Measurements from ENCODE around the gene TSPAN18.

Gene TSPAN18

GRCh38 chr11:44826922-44827643 is 100.3 kb downstream of the TSPAN18 start:
- H4K20me1 ChIP-seq (ENCODE audit: insufficient read depth, low read length): no peaks in the 10 kb centered on the region
- no peak overlapping the region for H3K4me2 ChIP-seq (ENCODE audit: low read length)
- H3K9ac ChIP-seq (ENCODE audit: low read length): no peak overlapping the region
- no peaks in the 10 kb centered on the region; the same call in 1 of the 2 replicates for H3K27me3 ChIP-seq (ENCODE audit: insufficient read depth, low read length)
- no peaks in the 10 kb centered on the region for H3K79me2 ChIP-seq (ENCODE audit: insufficient read depth, low read length)
- TF ChIP-seq EZH2 (IDR thresholded peaks at IDR 0.05; ENCODE audit: borderline replicate concordance, low read length) (no peak), CTCF (IDR thresholded peaks at IDR 0.05; ENCODE audit: low read length) (no peak)
- no peaks in the 10 kb centered on the region; the same call in 1 of the 2 replicates for H3K36me3 ChIP-seq (ENCODE audit: insufficient read depth, low read length)
- no peak overlapping the region for H3K27ac ChIP-seq (ENCODE audit: low read depth, low read length, poor library complexity, severe bottlenecking)
- no peaks in the 10 kb centered on the region for H3F3A ChIP-seq (ENCODE audit: insufficient read depth, low read length)
- H3K9me3 ChIP-seq (ENCODE audit: low read length): 0 out of 2 replicates have a peak, but pooled peaks cover 7% of the 10 kb centered on the region
- H3K4me3 ChIP-seq (ENCODE audit: low read depth, low read length, poor library complexity, severe bottlenecking): no peak overlapping the region
- H3K4me1 ChIP-seq (ENCODE audit: insufficient read depth, low read length, severe bottlenecking): no peaks in the 10 kb centered on the region
- no peaks in the 10 kb centered on the region for H3K9me2 ChIP-seq (ENCODE audit: low read depth, low read length)
- no peak overlapping the region for H2AFZ ChIP-seq (ENCODE audit: low read length)

- no peaks in the 10 kb centered on the region for H3K9me2 ChIP-seq (ENCODE audit: low read depth, low read length)
- no peaks in the 10 kb centered on the region for H3F3A ChIP-seq (ENCODE audit: insufficient read depth, low read length)
- no peak overlapping the region for H3K27ac ChIP-seq (ENCODE audit: low read depth, low read length, poor library complexity, severe bottlenecking)
- no peaks in the 10 kb centered on the region; the same call in 1 of the 2 replicates for H3K36me3 ChIP-seq (ENCODE audit: insufficient read depth, low read length)
- TF ChIP-seq EZH2 (IDR thresholded peaks at IDR 0.05; ENCODE audit: borderline replicate concordance, low read length): no peak
- no peak for TF ChIP-seq CTCF (IDR thresholded peaks at IDR 0.05; ENCODE audit: low read length)
- no peaks in the 10 kb centered on the region for H3K79me2 ChIP-seq (ENCODE audit: insufficient read depth, low read length)
- H3K4me1 ChIP-seq (ENCODE audit: insufficient read depth, low read length, severe bottlenecking): no peaks in the 10 kb centered on the region
- 0 out of 2 replicates have a peak, but pooled peaks cover 1% of the 10 kb centered on the region for H3K9me3 ChIP-seq (ENCODE audit: low read length)
- no peak overlapping the region for H3K4me2 ChIP-seq (ENCODE audit: low read length)
- H3K4me3 ChIP-seq (ENCODE audit: low read depth, low read length, poor library complexity, severe bottlenecking): no peak overlapping the region
- no peaks in the 10 kb centered on the region; the same call in 1 of the 2 replicates for H3K27me3 ChIP-seq (ENCODE audit: insufficient read depth, low read length)
- H2AFZ ChIP-seq (ENCODE audit: low read length): no peak overlapping the region
- no peak overlapping the region for H3K9ac ChIP-seq (ENCODE audit: low read length)
- no peaks in the 10 kb centered on the region for H4K20me1 ChIP-seq (ENCODE audit: insufficient read depth, low read length)
Observed at GRCh38 chr11:44828296-44828695, 101.5 kb downstream of the TSPAN18 start.

GRCh38 chr11:44829838-44830237 is 103.1 kb downstream of the TSPAN18 start:
- H3K4me2 ChIP-seq (ENCODE audit: low read length): no peak overlapping the region
- H3K9ac ChIP-seq (ENCODE audit: low read length): no peak overlapping the region
- no peaks in the 10 kb centered on the region for H4K20me1 ChIP-seq (ENCODE audit: insufficient read depth, low read length)

More at GRCh38 chr11:44829838-44830237, 103.1 kb downstream of the TSPAN18 start:
- Histone ChIP-seq H3K27ac (ENCODE audit: low read depth, low read length, poor library complexity, severe bottlenecking) (no peak overlapping the region), H3K4me3 (ENCODE audit: low read depth, low read length, poor library complexity, severe bottlenecking) (no peak overlapping the region), H3K4me1 (ENCODE audit: insufficient read depth, low read length, severe bottlenecking) (no peaks in the 10 kb centered on the region), H2AFZ (ENCODE audit: low read length) (no peak overlapping the region), H3K9me2 (ENCODE audit: low read depth, low read length) (no peaks in the 10 kb centered on the region), H3K79me2 (ENCODE audit: insufficient read depth, low read length) (no peaks in the 10 kb centered on the region), H3K9me3 (ENCODE audit: low read length) (no peaks in the 10 kb centered on the region), H3K36me3 (ENCODE audit: insufficient read depth, low read length) (no peaks in the 10 kb centered on the region), H3F3A (ENCODE audit: insufficient read depth, low read length) (no peaks in the 10 kb centered on the region), H3K27me3 (ENCODE audit: insufficient read depth, low read length) (no peaks in the 10 kb centered on the region)
- TF ChIP-seq CTCF (IDR thresholded peaks at IDR 0.05; ENCODE audit: low read length) (no peak), EZH2 (IDR thresholded peaks at IDR 0.05; ENCODE audit: borderline replicate concordance, low read length) (no peak)

Measured in OCI-LY1 (cell line).